Chondrocyte (in vitro differentiated cells): ENCODE data around the gene PRKD1. TPM values are rescaled to one million over a fixed set of nuclear protein-coding genes. Genes with fewer than 3 reads are reported as not detected.
"Not testable (repeated sequence)": the region's sequence is repeated elsewhere in the genome, so short reads cannot be mapped to it uniquely, and the experiment has no call there.

ENCODE experiments used
- DNase-seq: peaks from one replicate; pipeline ENCODE4 v3.0.0; 2021; ENCODE audit warnings: mixed read lengths, low spot score
- H3K27ac Mint-ChIP-seq: one replicate; pipeline ENCODE4 v1.8.0; 2021; ENCODE audit warnings: mild to moderate bottlenecking, moderate library complexity, mixed read lengths; ENCODE audit not compliant: unreplicated experiment
- H3K27me3 Mint-ChIP-seq: 2 replicates; pipeline ENCODE4 v1.8.0; 2021; ENCODE audit warnings: low read depth, mixed read lengths
- H3K36me3 Mint-ChIP-seq: 2 replicates; pipeline ENCODE4 v1.8.0; 2021; ENCODE audit warnings: low read depth, mixed read lengths
- H3K4me1 Mint-ChIP-seq: 2 replicates; pipeline ENCODE4 v1.8.0; 2021; ENCODE audit warnings: low read depth, mild to moderate bottlenecking, mixed read lengths
- H3K4me3 Mint-ChIP-seq: one replicate; pipeline ENCODE4 v1.8.0; 2021; ENCODE audit warnings: mild to moderate bottlenecking, moderate library complexity, mixed read lengths; ENCODE audit not compliant: unreplicated experiment
- H3K9me3 Mint-ChIP-seq: 2 replicates; pipeline ENCODE4 v1.8.0; 2021; ENCODE audit warnings: low read depth, mixed read lengths
- total RNA-seq: library from RNA; stranded (reverse); gene quantifications from 3 replicates; pipeline ENCODE4 v1.2.1, GENCODE V29; 2021
- TF ChIP-seq, protein P1 (sequence below): fragments of 200-600 bp; sonication (generic); IDR thresholded peaks from 2 replicates; pipeline ENCODE4 v1.5.0; 2021; ENCODE audit warnings: antibody characterized with exemption, mild to moderate bottlenecking, moderate library complexity

Gene PRKD1
- total RNA-seq, 1 donor from 2014 or later = 11.1 TPM

- H3K9me3 Mint-ChIP-seq = peaks cover 24% of the 10 kb centered on the region
- no peaks in the 10 kb centered on the region for H3K4me1 Mint-ChIP-seq
- H3K27ac Mint-ChIP-seq = no peak overlapping the region
- no peak for DNase-seq
- H3K36me3 Mint-ChIP-seq = peaks cover 17% of the 10 kb centered on the region
- H3K27me3 Mint-ChIP-seq = no peaks in the 10 kb centered on the region
- no peak overlapping the region for H3K4me3 Mint-ChIP-seq
- TF ChIP-seq, protein P1, sequence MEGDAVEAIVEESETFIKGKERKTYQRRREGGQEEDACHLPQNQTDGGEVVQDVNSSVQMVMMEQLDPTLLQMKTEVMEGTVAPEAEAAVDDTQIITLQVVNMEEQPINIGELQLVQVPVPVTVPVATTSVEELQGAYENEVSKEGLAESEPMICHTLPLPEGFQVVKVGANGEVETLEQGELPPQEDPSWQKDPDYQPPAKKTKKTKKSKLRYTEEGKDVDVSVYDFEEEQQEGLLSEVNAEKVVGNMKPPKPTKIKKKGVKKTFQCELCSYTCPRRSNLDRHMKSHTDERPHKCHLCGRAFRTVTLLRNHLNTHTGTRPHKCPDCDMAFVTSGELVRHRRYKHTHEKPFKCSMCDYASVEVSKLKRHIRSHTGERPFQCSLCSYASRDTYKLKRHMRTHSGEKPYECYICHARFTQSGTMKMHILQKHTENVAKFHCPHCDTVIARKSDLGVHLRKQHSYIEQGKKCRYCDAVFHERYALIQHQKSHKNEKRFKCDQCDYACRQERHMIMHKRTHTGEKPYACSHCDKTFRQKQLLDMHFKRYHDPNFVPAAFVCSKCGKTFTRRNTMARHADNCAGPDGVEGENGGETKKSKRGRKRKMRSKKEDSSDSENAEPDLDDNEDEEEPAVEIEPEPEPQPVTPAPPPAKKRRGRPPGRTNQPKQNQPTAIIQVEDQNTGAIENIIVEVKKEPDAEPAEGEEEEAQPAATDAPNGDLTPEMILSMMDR = no peak
These were observed 85.4 kb downstream of the PRKD1 start for GRCh38 chr14:29842228-29842627.

DNA sequence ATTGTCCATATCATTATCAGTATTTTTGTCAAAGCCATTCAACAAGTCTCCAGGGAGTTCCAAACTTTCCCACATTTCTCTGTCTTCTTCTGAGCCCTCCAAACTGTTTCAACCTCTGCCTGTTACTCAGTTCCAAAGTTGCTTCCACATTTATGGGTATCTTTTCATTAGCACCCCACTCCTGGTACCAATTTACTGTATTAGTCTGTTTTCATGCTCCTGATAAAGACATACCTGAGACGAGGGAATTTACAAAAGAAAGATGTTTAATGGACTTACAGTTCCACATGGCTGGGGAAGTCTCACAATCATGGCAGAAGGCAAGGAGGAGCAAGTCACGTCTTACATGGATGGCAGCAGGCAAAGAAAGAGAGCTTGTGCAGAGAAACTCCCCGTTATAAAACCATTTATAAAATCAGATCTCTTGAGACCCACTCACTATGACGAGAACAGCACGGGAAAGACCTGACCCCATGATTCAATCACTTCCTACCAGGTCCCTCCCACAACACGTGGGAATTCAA, 87.2 kb downstream of the PRKD1 start:
- Mint-ChIP-seq H3K36me3 (peaks cover 17% of the 10 kb centered on the region), H3K9me3 (peaks cover 24% of the 10 kb centered on the region)
- not testable (repeated sequence) for H3K4me3 Mint-ChIP-seq, H3K27me3 Mint-ChIP-seq, H3K27ac Mint-ChIP-seq, H3K4me1 Mint-ChIP-seq, DNase-seq

DNA sequence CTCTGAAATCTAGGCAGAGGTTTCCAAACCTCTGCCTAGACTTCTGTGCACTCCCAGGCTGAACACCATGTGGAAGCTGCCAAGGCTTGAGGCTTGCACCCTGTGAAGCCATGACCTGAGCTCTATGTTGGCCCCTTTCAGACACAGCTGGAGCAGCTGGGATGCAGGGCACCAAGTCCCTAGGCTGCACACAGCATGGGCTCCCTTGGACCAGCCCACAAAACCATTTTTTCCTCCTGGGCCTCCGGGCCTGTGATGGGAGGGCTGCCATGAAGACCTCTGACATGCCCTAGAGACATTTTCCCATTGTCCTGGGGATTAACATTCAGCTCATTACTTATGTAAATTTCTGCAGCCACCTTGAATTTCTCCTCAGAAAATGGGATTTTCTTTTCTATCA, 88.0 kb downstream of the PRKD1 start:
- DNase-seq, H3K4me1 Mint-ChIP-seq, H3K4me3 Mint-ChIP-seq, H3K27ac Mint-ChIP-seq, H3K27me3 Mint-ChIP-seq: not testable (repeated sequence)
- H3K9me3 Mint-ChIP-seq = peaks cover 24% of the 10 kb centered on the region
- H3K36me3 Mint-ChIP-seq = peaks cover 17% of the 10 kb centered on the region

GRCh38 chr14:29838752-29839151, 88.9 kb downstream of the PRKD1 start:
- Mint-ChIP-seq H3K4me1 (no peaks in the 10 kb centered on the region), H3K27ac (no peak overlapping the region), H3K27me3 (no peaks in the 10 kb centered on the region), H3K36me3 (peaks cover 17% of the 10 kb centered on the region), H3K4me3 (no peak overlapping the region), H3K9me3 (peaks cover 24% of the 10 kb centered on the region)
- TF ChIP-seq, protein P1 = no peak
- DNase-seq = no peak

GRCh38 chr14:29836395-29836794, 91.3 kb downstream of the PRKD1 start:
- no peak for DNase-seq
- Mint-ChIP-seq H3K27ac (no peak overlapping the region), H3K4me3 (no peak overlapping the region), H3K9me3 (peaks cover 23% of the 10 kb centered on the region), H3K4me1 (no peaks in the 10 kb centered on the region), H3K27me3 (no peaks in the 10 kb centered on the region), H3K36me3 (peaks cover 16% of the 10 kb centered on the region)
- TF ChIP-seq, protein P1 = no peak

DNA sequence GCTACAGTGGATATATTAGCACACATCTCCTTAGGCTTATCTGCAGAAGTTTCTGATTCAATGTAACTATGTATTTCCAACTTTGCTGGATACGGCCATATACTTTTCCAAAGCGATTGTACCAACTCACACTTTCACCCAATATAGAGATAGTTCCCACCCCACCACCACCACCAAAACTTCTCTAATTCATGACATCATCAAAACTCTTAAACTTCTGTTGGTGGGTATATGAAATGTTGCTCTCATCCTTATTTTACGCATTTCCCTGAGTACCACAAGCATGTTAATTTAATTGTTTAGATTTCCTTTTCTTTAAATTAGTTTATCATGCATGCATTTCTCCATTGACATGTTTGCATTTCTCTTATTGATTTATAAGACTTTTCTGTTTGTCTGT, 95.6 kb downstream of the PRKD1 start:
- TF ChIP-seq, protein P1 = no peak
- H3K27ac Mint-ChIP-seq = no peak overlapping the region
- H3K9me3 Mint-ChIP-seq = no peaks in the 10 kb centered on the region
- no peak for DNase-seq
- H3K4me1 Mint-ChIP-seq = no peaks in the 10 kb centered on the region
- H3K4me3 Mint-ChIP-seq = no peak overlapping the region
- no peaks in the 10 kb centered on the region for H3K36me3 Mint-ChIP-seq
- no peaks in the 10 kb centered on the region for H3K27me3 Mint-ChIP-seq
